GM13977 (cell line): ENCODE measurements around the gene PRUNE1.
A peak's percentile ranks its signal among the peaks of the same experiment; 100 is the strongest.

Experiments
- DNase-seq: peaks from one replicate; pipeline ENCODE4 v3.0.0; 2012; ENCODE audit warnings: low spot score
- CTCF ChIP-seq: IDR thresholded peaks from 2 replicates; pipeline ENCODE4 v1.5.1; 2012; ENCODE audit warnings: mild to moderate bottlenecking, control low read depth; ENCODE audit not compliant: insufficient read depth; ENCODE audit errors: extremely low read depth, missing control alignments
- in situ Hi-C: fragments of 300-500 bp; cut with MboI; formaldehyde crosslinking; loops from one replicate; pipeline ENCODE4 v1.12.0; 2022; ENCODE audit warnings: low sequenced_read_pairs, low pct_unique_long_range_greater_than_20kb, mixed read lengths, inconsistent platforms; ENCODE audit not compliant: unreplicated experiment

PRUNE1 gene

GRCh38 chr1:151039521-151039920 lies 31.3 kb downstream of the PRUNE1 start:
- DNase-seq: no peak
- TF ChIP-seq CTCF: no peak
- in situ Hi-C loops: no loop called here

GRCh38 chr1:151043163-151043562 lies 34.9 kb downstream of the PRUNE1 start:
- TF ChIP-seq CTCF: no peak
- in situ Hi-C loops: no loop called here
- DNase-seq: no peak

GRCh38 chr1:151047591-151047924 lies 39.3 kb downstream of the PRUNE1 start, which contains the start of gene C1orf56:
TSS of gene C1orf56 (plus strand) at chr1:151047751. CDS start at chr1:151047848, 97 bp downstream.
- no peak for TF ChIP-seq CTCF
- peak; percentile 86 for DNase-seq
- in situ Hi-C loops: no loop called here

GRCh38 chr1:151047925-151048644 lies 39.8 kb downstream of the PRUNE1 start:
- peak; percentile 78 for DNase-seq
- in situ Hi-C loops: no loop called here
- peak; percentile 51 for TF ChIP-seq CTCF

- in situ Hi-C loops: no loop called here
- DNase-seq: no peak
Observed at GRCh38 chr1:151048645-151049032, 40.4 kb downstream of the PRUNE1 start.

GRCh38 chr1:151049458-151049857 lies 41.2 kb downstream of the PRUNE1 start:
- no peak for DNase-seq
- in situ Hi-C loops: no loop called here

More at GRCh38 chr1:151048645-151049032, 40.4 kb downstream of the PRUNE1 start:
- TF ChIP-seq CTCF: no peak

More at GRCh38 chr1:151049458-151049857, 41.2 kb downstream of the PRUNE1 start:
- TF ChIP-seq CTCF: no peak
